Ishikawa (cell line): ENCODE measurements around the gene MAGI1.

ENCODE experiments used
- CEBPB ChIP-seq: IDR thresholded peaks from 2 replicates; pipeline ENCODE4 v1.6.1; 2012
- CREB1 ChIP-seq: IDR thresholded peaks from 2 replicates; pipeline ENCODE4 v1.6.1; 2012; ENCODE audit warnings: low read depth
- EP300 ChIP-seq: IDR thresholded peaks from 2 replicates; pipeline ENCODE4 v1.6.1; 2012; ENCODE audit warnings: borderline replicate concordance
- FOXM1 ChIP-seq: IDR thresholded peaks from 2 replicates; pipeline ENCODE4 v1.6.1; 2012; ENCODE audit warnings: low read depth, borderline replicate concordance
- NFIC ChIP-seq: IDR thresholded peaks from 2 replicates; pipeline ENCODE4 v1.6.1; 2012
- TAF1 ChIP-seq: IDR thresholded peaks from 2 replicates; pipeline ENCODE4 v1.6.1; 2012; ENCODE audit warnings: low read depth, mild to moderate bottlenecking
- TEAD4 ChIP-seq: IDR thresholded peaks from 2 replicates; pipeline ENCODE4 v1.6.1; 2012
- YY1 ChIP-seq: IDR thresholded peaks from 2 replicates; pipeline ENCODE4 v1.6.1; 2012; ENCODE audit warnings: low read depth
- ZBTB7A ChIP-seq: IDR thresholded peaks from 2 replicates; pipeline ENCODE4 v1.6.1; 2012; ENCODE audit warnings: low read depth
- TF ChIP-seq, protein P1 (sequence below): IDR thresholded peaks from 2 replicates; pipeline ENCODE4 v1.6.1; 2012

DNA sequence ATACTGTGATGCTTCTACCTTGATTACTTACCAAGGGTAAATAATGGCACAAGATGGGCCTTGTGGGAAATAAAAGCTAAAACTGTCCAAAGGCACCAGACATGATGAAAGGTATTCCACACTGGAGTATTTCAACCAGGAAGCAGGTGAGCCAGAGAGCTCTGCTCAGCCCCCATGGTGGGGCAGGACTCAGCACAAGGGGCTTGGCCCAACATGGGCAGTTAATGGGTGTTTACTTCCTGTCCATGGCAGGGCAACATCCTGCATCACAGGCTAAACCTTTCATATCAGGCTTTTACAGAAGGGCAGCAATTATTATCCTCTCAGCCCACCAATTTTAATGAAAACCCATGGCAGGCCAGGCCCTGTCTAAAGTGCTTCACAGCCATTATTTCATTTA, 38.2 kb downstream of the MAGI1 start:
- TF ChIP-seq EP300: no peak
- TF ChIP-seq TEAD4: no peak
- TF ChIP-seq TAF1: no peak
- TF ChIP-seq CEBPB: no peak
- TF ChIP-seq CREB1: no peak
- TF ChIP-seq NFIC: no peak
- TF ChIP-seq YY1: no peak
- no peak for TF ChIP-seq FOXM1
- TF ChIP-seq ZBTB7A: no peak
- TF ChIP-seq, protein P1, sequence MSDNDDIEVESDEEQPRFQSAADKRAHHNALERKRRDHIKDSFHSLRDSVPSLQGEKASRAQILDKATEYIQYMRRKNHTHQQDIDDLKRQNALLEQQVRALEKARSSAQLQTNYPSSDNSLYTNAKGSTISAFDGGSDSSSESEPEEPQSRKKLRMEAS: no peak
